Erythroblast (primary cell): Measurements from ENCODE around the gene KRIT1.

Source experiments
- GATA1 ChIP-seq: IDR thresholded peaks from 2 replicates; pipeline ENCODE4 v1.6.1; 2011; ENCODE audit warnings: low read depth, mild to moderate bottlenecking, control low read depth, low read length, moderate library complexity
- POLR2A ChIP-seq: IDR thresholded peaks from 2 replicates; pipeline ENCODE4 v1.6.1; 2011; ENCODE audit warnings: mild to moderate bottlenecking, low read length

- TF ChIP-seq POLR2A (no peak), GATA1 (no peak)
These were observed 48.3 kb upstream of the KRIT1 start for GRCh38 chr7:92293896-92294590.
